ENCODE measurements around the gene GAREM1. TPM values are rescaled to one million over a fixed set of nuclear protein-coding genes. Genes with fewer than 3 reads are reported as not detected.

Gene GAREM1
- total and polyA plus RNA-seq, 2 of the 8 experiments (the other 6 are each of a cell fraction or from before 2014, with no cell fraction given) = 3.6 to 9.2 TPM

- Histone ChIP-seq H3K4me2 (ENCODE audit: insufficient read depth in 1 of 2, low read depth in 2 of 2, low read length in 2 of 2) (no peak overlapping the region), H3K9me3 (ENCODE audit: insufficient read depth in 2 of 2, low read depth in 1 of 2, low read length in 1 of 2) (no peaks in the 10 kb centered on the region), H4K8ac (ENCODE audit: extremely low read depth, insufficient read depth, low read length) (no peak overlapping the region), H3K27ac (ENCODE audit: low read depth, low read length) (no peak overlapping the region), H3K4me3 (ENCODE audit: extremely low read depth in 1 of 4, insufficient read depth in 2 of 4, low read depth in 3 of 4, low read length in 4 of 4) (no peak overlapping the region), H3K36me3 (ENCODE audit: control insufficient read depth in 2 of 4, insufficient read depth in 4 of 4, low read length in 3 of 4) (no peaks in the 10 kb centered on the region), H2BK12ac (ENCODE audit: low read depth, low read length) (no peak overlapping the region), H3K56ac (replicated peaks; ENCODE audit: insufficient read length, low read depth, low read length) (no peak overlapping the region), H3K27me3 (replicated peaks in 1 of 4; ENCODE audit: control insufficient read depth in 3 of 4, extremely low read depth in 1 of 4, insufficient read depth in 3 of 4, low read length in 3 of 4) (no peaks in the 10 kb centered on the region), H3K79me2 (ENCODE audit: control insufficient read depth in 1 of 2, insufficient read depth in 2 of 2, low read length in 2 of 2) (no peaks in the 10 kb centered on the region), H2BK5ac (ENCODE audit: low read depth, low read length) (no peak overlapping the region), H4K91ac (replicated peaks; ENCODE audit: insufficient read length, low read length) (no peak overlapping the region), H3K23me2 (ENCODE audit: low read depth, low read length) (no peaks in the 10 kb centered on the region), H3K9ac (replicated peaks in 1 of 4; ENCODE audit: extremely low read depth in 1 of 4, low read depth in 3 of 4, low read length in 3 of 4) (no peak overlapping the region), H2AK5ac (ENCODE audit: low read depth, low read length) (no peak overlapping the region), H3K4me1 (replicated peaks in 1 of 4; ENCODE audit: control insufficient read depth in 3 of 4, insufficient read depth in 4 of 4, low read length in 3 of 4) (no peaks in the 10 kb centered on the region), H2BK120ac (replicated peaks; ENCODE audit: low read depth, low read length) (no peak overlapping the region), H4K20me1 (replicated peaks in 1 of 2; ENCODE audit: control insufficient read depth in 1 of 2, insufficient read depth in 2 of 2, low read length in 2 of 2) (no peaks in the 10 kb centered on the region), H2BK20ac (ENCODE audit: low read length) (no peak overlapping the region), H3K14ac (ENCODE audit: insufficient read length) (no peak overlapping the region), H3K18ac (ENCODE audit: extremely low read depth, low read length) (no peak overlapping the region), H2BK15ac (ENCODE audit: low read length) (no peak overlapping the region), H2AFZ (ENCODE audit: low read length) (no peak overlapping the region), H3K79me1 (ENCODE audit: low read depth, low read length) (no peaks in the 10 kb centered on the region), H3K23ac (ENCODE audit: insufficient read length) (no peak overlapping the region), H3K4ac (replicated peaks; ENCODE audit: insufficient read length, low read depth, low read length) (no peak overlapping the region), H4K5ac (ENCODE audit: insufficient read length, low read depth, low read length) (no peak overlapping the region)
- DNase-seq (ENCODE audit: low read depth in 1 of 2, low spot score in 2 of 2) (no peak), FAIRE-seq (no peak)
- CTCF ChIA-PET (ENCODE audit: partially characterized antibody) = interaction anchor here (0.9 to 2.6 kb wide), 2 partner anchors 11 to 48 kb away, joined by 4 to 8 read pairs; no protein-coding TSS in a partner anchor
- WGBS, 2 experiments (ENCODE audit: extremely low coverage in 1 of 2, insufficient coverage in 1 of 2, insufficient read length in 1 of 2, insufficient replicate concordance in 2 of 2, low coverage in 1 of 2, low lambda C conversion rate in 2 of 2, missing lambda C conversion rate in 1 of 2) = 95% methylated on average over 7 of the region's 7 CpGs; no CpG with 5 or more reads in 1 of the 2 experiments
- POLR2A ChIA-PET (ENCODE audit: partially characterized antibody) = no interaction called here
- TF ChIP-seq MAFK (IDR thresholded peaks at IDR 0.05; ENCODE audit: low read depth, low read length) (no peak), SUZ12 (IDR thresholded peaks at IDR 0.05; ENCODE audit: low read length) (no peak), SIN3A (conservative IDR thresholded peaks at IDR 0.05 in 1 of 2, IDR thresholded peaks at IDR 0.05 in 1 of 2; ENCODE audit: low read depth in 1 of 2, low read length in 2 of 2) (no peak), POU5F1 (IDR thresholded peaks at IDR 0.05; ENCODE audit: low read depth, low read length) (no peak), EGR1 (IDR thresholded peaks at IDR 0.05; ENCODE audit: borderline replicate concordance, low read depth, low read length) (no peak)
These were observed 133.3 kb downstream of the GAREM1 start for GRCh38 chr18:32337347-32337746.

Measured in H1 (cell line).